Activated CD8-positive, alpha-beta memory T cell treated with anti-CD3 and anti-CD28 coated beads for 24 hours (primary cell): ENCODE results near the gene PLBD2.

ENCODE experiments used
- DNase-seq: peaks from one replicate; pipeline ENCODE4 v3.0.0-alpha.2; 2020

Gene PLBD2, protein sequence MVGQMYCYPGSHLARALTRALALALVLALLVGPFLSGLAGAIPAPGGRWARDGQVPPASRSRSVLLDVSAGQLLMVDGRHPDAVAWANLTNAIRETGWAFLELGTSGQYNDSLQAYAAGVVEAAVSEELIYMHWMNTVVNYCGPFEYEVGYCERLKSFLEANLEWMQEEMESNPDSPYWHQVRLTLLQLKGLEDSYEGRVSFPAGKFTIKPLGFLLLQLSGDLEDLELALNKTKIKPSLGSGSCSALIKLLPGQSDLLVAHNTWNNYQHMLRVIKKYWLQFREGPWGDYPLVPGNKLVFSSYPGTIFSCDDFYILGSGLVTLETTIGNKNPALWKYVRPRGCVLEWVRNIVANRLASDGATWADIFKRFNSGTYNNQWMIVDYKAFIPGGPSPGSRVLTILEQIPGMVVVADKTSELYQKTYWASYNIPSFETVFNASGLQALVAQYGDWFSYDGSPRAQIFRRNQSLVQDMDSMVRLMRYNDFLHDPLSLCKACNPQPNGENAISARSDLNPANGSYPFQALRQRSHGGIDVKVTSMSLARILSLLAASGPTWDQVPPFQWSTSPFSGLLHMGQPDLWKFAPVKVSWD

GRCh38 chr12:113358381-113359132, at the start of gene PLBD2:
TSS of gene PLBD2 (plus strand) at chr12:113358587. CDS start at chr12:113358601, 14 bp downstream.
- peak; percentile 96 for DNase-seq

GRCh38 chr12:113310489-113310888, 47.9 kb upstream of the PLBD2 start:
- DNase-seq, result no peak

GRCh38 chr12:113314121-113314529, 44.3 kb upstream of the PLBD2 start:
- DNase-seq, result no peak

- DNase-seq, result no peak
Measured at GRCh38 chr12:113315358-113315757, 43.0 kb upstream of the PLBD2 start.

DNA sequence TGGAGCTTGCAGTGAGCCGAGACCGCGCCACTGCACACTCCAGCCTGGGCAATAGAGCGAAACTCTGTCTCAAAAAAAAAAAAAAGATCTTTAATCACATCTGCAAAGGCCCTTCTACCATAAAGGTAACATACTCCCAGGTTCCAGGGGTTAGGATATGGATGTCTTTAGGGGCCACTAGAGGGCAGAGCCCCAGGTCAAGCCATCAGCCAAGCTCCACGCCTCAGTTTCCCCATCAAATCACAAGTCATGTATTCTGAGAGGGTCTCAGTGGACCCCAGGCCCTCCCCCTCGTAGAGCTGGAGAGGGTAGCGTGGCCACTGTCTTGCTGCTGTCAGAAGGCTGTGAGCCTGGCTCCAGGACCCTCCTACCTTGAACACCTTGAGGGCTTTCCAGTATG, 42.2 kb upstream of the PLBD2 start:
- DNase-seq, result no peak

GRCh38 chr12:113317122-113317521, 41.3 kb upstream of the PLBD2 start:
- DNase-seq, result no peak

- DNase-seq, result no peak
Measured at GRCh38 chr12:113318046-113318656, 40.2 kb upstream of the PLBD2 start.

- no peak for DNase-seq
Measured at GRCh38 chr12:113318900-113319628, 39.3 kb upstream of the PLBD2 start.

DNA sequence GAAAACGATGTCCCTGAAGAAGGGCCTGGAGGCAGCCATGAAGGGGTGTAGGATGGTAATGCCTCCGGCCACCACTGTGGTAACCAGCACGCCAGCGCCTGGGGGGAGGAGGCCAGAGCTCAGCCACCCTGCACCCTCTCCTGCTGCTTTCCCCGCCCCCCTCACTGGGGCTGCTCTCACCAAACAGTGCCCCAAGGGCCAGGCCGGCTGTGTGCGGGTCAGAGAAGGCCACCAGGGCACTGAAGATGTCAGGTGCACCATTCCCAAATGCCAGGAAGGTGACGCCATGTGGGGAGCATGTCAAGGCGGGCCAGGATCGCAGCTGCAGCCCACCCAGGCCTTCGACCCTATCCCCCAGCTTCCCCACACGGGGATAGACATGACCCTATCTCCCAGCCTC, 38.0 kb upstream of the PLBD2 start:
- no peak for DNase-seq

GRCh38 chr12:113322343-113322742, 36.0 kb upstream of the PLBD2 start:
- no peak for DNase-seq

- DNase-seq, result no peak
Measured at GRCh38 chr12:113325916-113326315, 32.5 kb upstream of the PLBD2 start.

- DNase-seq, result no peak
Measured at GRCh38 chr12:113326775-113327395, 31.5 kb upstream of the PLBD2 start.

- DNase-seq, result no peak
Measured at GRCh38 chr12:113328368-113328889, 30.0 kb upstream of the PLBD2 start.

- no peak for DNase-seq
Measured at GRCh38 chr12:113329022-113329790, 29.2 kb upstream of the PLBD2 start.

- DNase-seq, result no peak
Measured at GRCh38 chr12:113329791-113330417, 28.5 kb upstream of the PLBD2 start.

DNA sequence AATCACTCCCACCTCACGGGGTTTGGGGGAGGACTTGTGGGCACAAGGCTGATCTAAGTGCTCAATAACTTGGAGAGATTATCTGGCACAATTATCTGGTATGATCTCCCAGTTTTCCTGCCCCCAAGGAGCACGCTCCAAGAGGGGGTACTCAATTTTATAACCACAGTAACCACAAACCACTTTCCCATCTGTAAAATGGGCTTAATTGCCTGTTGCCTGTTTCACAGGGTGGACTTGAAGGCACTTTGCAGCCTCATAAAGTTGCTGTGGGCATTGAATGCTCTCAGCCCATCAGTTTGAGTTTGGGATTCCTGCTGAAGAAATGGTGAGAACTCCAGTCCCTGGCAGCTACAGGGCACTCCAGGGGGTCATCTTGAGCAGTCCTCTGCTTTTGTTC, 27.9 kb upstream of the PLBD2 start:
- DNase-seq, result no peak

GRCh38 chr12:113332688-113333417, 25.5 kb upstream of the PLBD2 start:
- DNase-seq, result no peak

DNA sequence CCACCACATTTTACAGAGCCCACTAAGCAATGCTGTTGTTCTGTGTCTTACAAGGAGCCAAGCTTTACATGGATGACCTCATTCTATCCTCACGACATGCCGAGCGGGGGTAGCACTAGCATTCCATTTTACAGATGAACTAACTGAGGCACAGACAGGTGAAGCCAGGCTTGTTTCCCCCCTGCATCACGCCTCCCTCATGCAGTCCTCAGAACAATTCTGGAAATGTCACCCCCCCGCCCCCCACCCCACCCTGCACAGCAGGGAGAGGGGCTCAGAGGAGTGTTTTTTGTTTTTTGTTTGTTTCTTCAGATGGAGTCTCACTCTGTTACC, 25.0 kb upstream of the PLBD2 start:
- no peak for DNase-seq

GRCh38 chr12:113333877-113334785, 24.3 kb upstream of the PLBD2 start:
- DNase-seq, result no peak
